Astrocyte (in vitro differentiated cells and primary cell): ENCODE data around the gene CASP3. TPM values are rescaled to one million over a fixed set of nuclear protein-coding genes. Genes with fewer than 3 reads are reported as not detected.

Experiments used
- DNase-seq: peaks from one replicate; pipeline ENCODE4 v3.0.0-alpha.2; 2010; ENCODE audit warnings: low read depth
- FAIRE-seq: peaks from 2 replicates; lab custom pipeline; 2011; peaks lifted over from hg19 to GRCh38; lab: Jason Lieb, UNC
- H2AFZ ChIP-seq: 2 replicates; pipeline ENCODE4 v1.6.0; 2012; ENCODE audit warnings: low read depth, low read length, inconsistent platforms
- H3K27ac ChIP-seq: 2 replicates; pipeline ENCODE4 v1.5.1; 2011; ENCODE audit warnings: low read depth, low read length, inconsistent platforms
- H3K27me3 ChIP-seq: 2 replicates; pipeline ENCODE4 v1.6.0; 2011; ENCODE audit warnings: low read length, inconsistent platforms; ENCODE audit not compliant: insufficient read depth
- H3K36me3 ChIP-seq: 2 replicates; pipeline ENCODE4 v1.5.1; 2011; ENCODE audit warnings: low read length, inconsistent platforms; ENCODE audit not compliant: insufficient read depth
- H3K4me1 ChIP-seq: 2 replicates; pipeline ENCODE4 v1.5.1; 2011; ENCODE audit warnings: low read length, inconsistent platforms; ENCODE audit not compliant: insufficient read depth
- H3K4me2 ChIP-seq: 2 replicates; pipeline ENCODE4 v1.6.0; 2012; ENCODE audit warnings: low read length, inconsistent platforms
- H3K4me3 ChIP-seq: 2 replicates; pipeline ENCODE4 v1.5.1; 2011; ENCODE audit warnings: low read depth, mild to moderate bottlenecking, low read length, inconsistent platforms; ENCODE audit not compliant: insufficient read depth
- H3K79me2 ChIP-seq: 2 replicates; pipeline ENCODE4 v1.6.0; 2012; ENCODE audit warnings: mild to moderate bottlenecking, low read length, inconsistent platforms; ENCODE audit not compliant: insufficient read depth
- H3K9ac ChIP-seq: 2 replicates; pipeline ENCODE4 v1.6.0; 2012; ENCODE audit warnings: mild to moderate bottlenecking, low read length, inconsistent platforms
- H3K9me3 ChIP-seq: 2 replicates; pipeline ENCODE4 v1.5.1; 2012; ENCODE audit warnings: low read depth, mild to moderate bottlenecking, low read length, inconsistent platforms; ENCODE audit not compliant: insufficient read depth
- H4K20me1 ChIP-seq: 2 replicates; pipeline ENCODE4 v1.6.0; 2012; ENCODE audit warnings: low read length, inconsistent platforms; ENCODE audit not compliant: insufficient read depth
- H3K27ac Mint-ChIP-seq: one replicate; pipeline ENCODE4 v1.8.0; 2021; ENCODE audit warnings: mild to moderate bottlenecking, mixed read lengths; ENCODE audit not compliant: unreplicated experiment
- H3K27me3 Mint-ChIP-seq: one replicate; pipeline ENCODE4 v1.8.0; 2021; ENCODE audit warnings: low read depth, mixed read lengths; ENCODE audit not compliant: unreplicated experiment
- H3K36me3 Mint-ChIP-seq: one replicate; pipeline ENCODE4 v1.8.0; 2021; ENCODE audit warnings: low read depth, mixed read lengths; ENCODE audit not compliant: unreplicated experiment
- H3K4me1 Mint-ChIP-seq: one replicate; pipeline ENCODE4 v1.8.0; 2021; ENCODE audit warnings: low read depth, mixed read lengths; ENCODE audit not compliant: unreplicated experiment
- H3K4me3 Mint-ChIP-seq: one replicate; pipeline ENCODE4 v1.8.0; 2021; ENCODE audit warnings: mild to moderate bottlenecking, moderate library complexity, mixed read lengths; ENCODE audit not compliant: unreplicated experiment
- H3K9me3 Mint-ChIP-seq: one replicate; pipeline ENCODE4 v1.8.0; 2021; ENCODE audit warnings: mild to moderate bottlenecking, mixed read lengths; ENCODE audit not compliant: unreplicated experiment
- CTCF ChIP-seq: IDR thresholded peaks from 2 replicates; pipeline ENCODE4 v1.5.1; 2011; ENCODE audit warnings: low read depth, mild to moderate bottlenecking, inconsistent platforms, low read length, moderate library complexity; ENCODE audit not compliant: insufficient read depth
- EZH2 ChIP-seq: IDR thresholded peaks from 2 replicates; pipeline ENCODE4 v1.6.1; 2012; ENCODE audit warnings: mild to moderate bottlenecking, low read length, inconsistent platforms; ENCODE audit not compliant: insufficient read depth
- total RNA-seq: library from RNA; stranded (reverse); gene quantifications from 2 replicates; pipeline ENCODE4 v1.2.1, GENCODE V29; 2021

Gene CASP3
- total RNA-seq, 1 donor from 2014 or later, result 44.8 TPM

DNA sequence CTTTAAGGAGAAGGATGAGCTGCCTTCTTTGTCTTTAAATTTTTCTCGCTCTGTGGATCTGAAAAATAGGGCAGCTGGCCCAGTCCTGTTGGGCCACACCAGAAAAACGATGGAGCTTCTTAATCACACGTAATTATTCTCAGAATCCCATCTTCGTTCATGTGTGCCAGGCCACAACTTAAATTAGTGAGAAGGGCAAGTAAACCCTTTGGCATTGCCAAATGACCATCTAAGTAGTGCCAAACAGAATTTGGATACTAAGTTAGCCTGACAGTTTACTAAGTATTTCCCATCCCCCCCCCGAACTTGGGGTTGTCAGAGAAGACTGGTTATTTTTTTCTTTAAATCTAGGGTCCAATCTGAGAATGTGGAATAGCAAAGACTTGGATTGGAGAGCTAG is 62.0 kb downstream of the CASP3 start:
- H3K4me3 Mint-ChIP-seq, result no peak overlapping the region
- DNase-seq (no peak), FAIRE-seq (no peak)
- H3K4me3 ChIP-seq, result no peak overlapping the region
- H3K27ac Mint-ChIP-seq, result no peak overlapping the region
- no peaks in the 10 kb centered on the region for H3K4me1 ChIP-seq
- no peaks in the 10 kb centered on the region for H3K27me3 ChIP-seq
- H3K4me1 Mint-ChIP-seq, result no peaks in the 10 kb centered on the region
- no peaks in the 10 kb centered on the region for H3K79me2 ChIP-seq
- H3K9ac ChIP-seq, result no peak overlapping the region
- H3K9me3 ChIP-seq, result no peaks in the 10 kb centered on the region
- H4K20me1 ChIP-seq, result no peaks in the 10 kb centered on the region
- H3K36me3 Mint-ChIP-seq, result no peaks in the 10 kb centered on the region
- H3K27me3 Mint-ChIP-seq, result no peaks in the 10 kb centered on the region
- H3K4me2 ChIP-seq, result no peak overlapping the region
- no peak overlapping the region for H2AFZ ChIP-seq
- H3K9me3 Mint-ChIP-seq, result no peaks in the 10 kb centered on the region
- H3K27ac ChIP-seq, result no peak overlapping the region
- H3K36me3 ChIP-seq, result no peaks in the 10 kb centered on the region
- TF ChIP-seq EZH2 (no peak), CTCF (no peak)

- Mint-ChIP-seq H3K4me1 (no peaks in the 10 kb centered on the region), H3K9me3 (peaks cover 4% of the 10 kb centered on the region), H3K4me3 (no peak overlapping the region), H3K36me3 (peaks cover 2% of the 10 kb centered on the region), H3K27ac (no peak overlapping the region), H3K27me3 (no peaks in the 10 kb centered on the region)
- Histone ChIP-seq H3K27me3 (no peaks in the 10 kb centered on the region), H3K9ac (no peak overlapping the region), H3K4me3 (no peak overlapping the region), H3K4me2 (no peak overlapping the region), H3K9me3 (no peaks in the 10 kb centered on the region), H3K79me2 (no peaks in the 10 kb centered on the region), H2AFZ (no peak overlapping the region), H3K36me3 (no peaks in the 10 kb centered on the region), H3K4me1 (no peaks in the 10 kb centered on the region), H3K27ac (no peak overlapping the region), H4K20me1 (no peaks in the 10 kb centered on the region)
- TF ChIP-seq CTCF (no peak), EZH2 (no peak)
- no peak for FAIRE-seq
- no peak for DNase-seq
Observed at GRCh38 chr4:184583738-184584502, 65.3 kb downstream of the CASP3 start.

Other genes starting within 250 kb of the CASP3 start
- 12.6 and 18.0 TPM in 2 replicates for gene IRF2, start 174.9 kb downstream of the CASP3 start, total RNA-seq
- gene PRIMPOL, start 291 bp upstream of the CASP3 start, total RNA-seq, result 6.5 and 7.8 TPM in 2 replicates
- 3.0 and 6.0 TPM in 2 replicates for gene CENPU, start 84.6 kb upstream of the CASP3 start, total RNA-seq
- gene ACSL1, start 176.5 kb upstream of the CASP3 start, total RNA-seq, result 7.0 and 8.0 TPM in 2 replicates